Peyer's patch (tissue), 4 donors: ENCODE data around the gene CD40LG. TPM values are rescaled to one million over a fixed set of nuclear protein-coding genes. Genes with fewer than 3 reads are reported as not detected.
A peak's percentile ranks its signal among the peaks of the same experiment; 100 is the strongest.

Experiments used
- DNase-seq, 3 donors: peaks; one replicate each; pipeline ENCODE4 v3.0.0-alpha.2; 2017 to 2019
- H3K27ac ChIP-seq, 4 donors: fragments of 200-600 bp; sonication (generic); one replicate each; pipeline ENCODE4 v1.5.1; 2016 to 2019
- H3K27me3 ChIP-seq, 2 donors: fragments of 200-600 bp; sonication (generic); one replicate each; pipeline ENCODE4 v1.5.1; 2019
- H3K36me3 ChIP-seq, 3 donors: fragments of 200-600 bp; sonication (generic); one replicate each; pipeline ENCODE4 v1.5.1; 2016 to 2019
- H3K4me1 ChIP-seq, 4 donors: fragments of 200-600 bp; sonication (generic); one replicate each; pipeline ENCODE4 v1.5.1; 2016 to 2019
- H3K4me3 ChIP-seq, 4 donors: fragments of 200-600 bp; sonication (generic); 1 replicate in 3 of 4; 2 replicates in 1 of 4; pipeline ENCODE4 v1.5.1; 2016 to 2019; ENCODE audit warnings: mild to moderate bottlenecking in 1 of 4
- H3K9me3 ChIP-seq, 4 donors: fragments of 200-600 bp; sonication (generic); one replicate each; pipeline ENCODE4 v1.5.1; 2016 to 2019; ENCODE audit warnings: mild to moderate bottlenecking in 1 of 4
- POLR2A ChIP-seq, 2 donors: fragments of 450-650 bp; IDR thresholded peaks; one replicate each; pipeline ENCODE4 v1.5.1; 2017; ENCODE audit warnings: antibody characterized with exemption in 2 of 2, mild to moderate bottlenecking in 2 of 2, moderate library complexity in 2 of 2
- total RNA-seq, 4 donors: library from RNA; depleted of rRNA; stranded (reverse); fragments of >200 nt; gene quantifications; one replicate each; pipeline ENCODE4 v1.1.0, GENCODE V29; 2016
- TF ChIP-seq, protein P1 (sequence below), 6 experiments: fragments of 450-650 bp in 4 of 6; fragments of 200-600 bp in 2 of 6; sonication (generic) in 1 of 6; IDR thresholded peaks; one replicate each; pipeline ENCODE4 v1.5.1; 2017 to 2019; ENCODE audit warnings: antibody characterized with exemption in 6 of 6, mild to moderate bottlenecking in 3 of 6, moderate library complexity in 1 of 6

CD40LG gene
- total RNA-seq, 4 donors from 2014 or later, result 0.94 TPM; not detected in 3

DNA sequence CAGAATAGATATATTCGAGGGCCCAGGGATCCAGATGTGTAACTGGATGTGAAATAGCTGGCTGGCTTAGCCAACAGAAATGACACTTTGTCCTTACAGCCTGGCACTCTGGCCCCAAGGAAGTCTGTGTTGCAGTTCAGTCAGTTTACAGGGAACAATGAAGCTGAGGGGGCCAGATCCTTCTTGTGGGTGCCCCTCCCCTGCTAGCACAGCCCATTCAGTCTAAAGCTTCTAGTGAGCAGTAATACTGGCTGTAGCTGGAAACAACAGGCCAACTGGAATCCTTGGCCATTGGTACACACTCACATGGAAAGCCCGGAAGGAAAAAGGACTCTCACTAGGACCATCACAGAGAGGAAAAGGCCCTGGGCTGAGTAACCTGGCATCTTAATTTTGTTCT is 22.7 kb upstream of the CD40LG start:
- Histone ChIP-seq H3K4me3 (no peak overlapping the region), H3K27me3 (no peaks in the 10 kb centered on the region)

DNA sequence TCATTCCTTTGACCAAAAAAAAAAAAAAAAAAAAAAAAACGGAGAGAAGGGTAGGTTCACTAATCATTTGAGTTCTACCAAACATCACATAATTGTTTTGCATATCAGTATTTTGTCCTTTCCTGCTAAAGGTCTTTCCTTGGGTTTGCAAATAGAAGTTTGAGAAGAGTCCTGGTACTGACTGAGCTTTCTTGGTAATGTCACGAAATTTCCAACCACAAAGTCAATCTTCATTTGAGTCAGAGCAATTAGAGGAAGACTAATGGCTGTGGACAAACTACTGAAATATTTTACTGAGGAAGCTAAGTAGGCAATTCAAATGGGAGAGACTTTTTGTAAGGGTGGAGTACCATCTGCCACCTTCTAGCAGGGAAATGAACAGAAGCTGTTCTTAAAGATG is 21.7 kb upstream of the CD40LG start:
- Histone ChIP-seq H3K4me3 (no peak overlapping the region), H3K27ac (peak overlapping the region in 1 of 4 donors; percentile 9), H3K4me1 (no peaks in the 10 kb centered on the region), H3K27me3 (no peaks in the 10 kb centered on the region), H3K36me3 (no peaks in the 10 kb centered on the region), H3K9me3 (no peaks in the 10 kb centered on the region)
- TF ChIP-seq POLR2A (IDR thresholded peaks at IDR 0.05), result no peak
- TF ChIP-seq, protein P1, sequence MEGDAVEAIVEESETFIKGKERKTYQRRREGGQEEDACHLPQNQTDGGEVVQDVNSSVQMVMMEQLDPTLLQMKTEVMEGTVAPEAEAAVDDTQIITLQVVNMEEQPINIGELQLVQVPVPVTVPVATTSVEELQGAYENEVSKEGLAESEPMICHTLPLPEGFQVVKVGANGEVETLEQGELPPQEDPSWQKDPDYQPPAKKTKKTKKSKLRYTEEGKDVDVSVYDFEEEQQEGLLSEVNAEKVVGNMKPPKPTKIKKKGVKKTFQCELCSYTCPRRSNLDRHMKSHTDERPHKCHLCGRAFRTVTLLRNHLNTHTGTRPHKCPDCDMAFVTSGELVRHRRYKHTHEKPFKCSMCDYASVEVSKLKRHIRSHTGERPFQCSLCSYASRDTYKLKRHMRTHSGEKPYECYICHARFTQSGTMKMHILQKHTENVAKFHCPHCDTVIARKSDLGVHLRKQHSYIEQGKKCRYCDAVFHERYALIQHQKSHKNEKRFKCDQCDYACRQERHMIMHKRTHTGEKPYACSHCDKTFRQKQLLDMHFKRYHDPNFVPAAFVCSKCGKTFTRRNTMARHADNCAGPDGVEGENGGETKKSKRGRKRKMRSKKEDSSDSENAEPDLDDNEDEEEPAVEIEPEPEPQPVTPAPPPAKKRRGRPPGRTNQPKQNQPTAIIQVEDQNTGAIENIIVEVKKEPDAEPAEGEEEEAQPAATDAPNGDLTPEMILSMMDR (IDR thresholded peaks at IDR 0.05), result no peak
- no peak for DNase-seq

More for the DNA sequence above, 22.7 kb upstream of the CD40LG start:
- DNase-seq, result no peak
- TF ChIP-seq, protein P1 (IDR thresholded peaks at IDR 0.05), result no peak
- TF ChIP-seq POLR2A (IDR thresholded peaks at IDR 0.05), result no peak
- no peaks in the 10 kb centered on the region for H3K36me3 ChIP-seq
- no peaks in the 10 kb centered on the region for H3K4me1 ChIP-seq
- peak overlapping the region in 1 of 4 donors; percentile 7 for H3K27ac ChIP-seq
- H3K9me3 ChIP-seq, result no peaks in the 10 kb centered on the region

- H3K36me3 ChIP-seq, result no peaks in the 10 kb centered on the region
- DNase-seq, result no peak
- no peaks in the 10 kb centered on the region for H3K9me3 ChIP-seq
- H3K27me3 ChIP-seq, result no peaks in the 10 kb centered on the region
- TF ChIP-seq, protein P1 (IDR thresholded peaks at IDR 0.05), result no peak
- no peak for TF ChIP-seq POLR2A (IDR thresholded peaks at IDR 0.05)
- no peak overlapping the region for H3K4me3 ChIP-seq
- H3K27ac ChIP-seq, result no peak overlapping the region
- H3K4me1 ChIP-seq, result no peaks in the 10 kb centered on the region
Observed at GRCh38 chrX:136626891-136627290, 21.1 kb upstream of the CD40LG start.

GRCh38 chrX:136627409-136627808 is 20.5 kb upstream of the CD40LG start:
- Histone ChIP-seq H3K36me3 (no peaks in the 10 kb centered on the region), H3K4me3 (no peak overlapping the region), H3K9me3 (no peaks in the 10 kb centered on the region), H3K27me3 (no peaks in the 10 kb centered on the region), H3K27ac (no peak overlapping the region), H3K4me1 (no peaks in the 10 kb centered on the region)
- TF ChIP-seq POLR2A (IDR thresholded peaks at IDR 0.05), result no peak
- TF ChIP-seq, protein P1 (IDR thresholded peaks at IDR 0.05), result no peak
- DNase-seq, result no peak

DNA sequence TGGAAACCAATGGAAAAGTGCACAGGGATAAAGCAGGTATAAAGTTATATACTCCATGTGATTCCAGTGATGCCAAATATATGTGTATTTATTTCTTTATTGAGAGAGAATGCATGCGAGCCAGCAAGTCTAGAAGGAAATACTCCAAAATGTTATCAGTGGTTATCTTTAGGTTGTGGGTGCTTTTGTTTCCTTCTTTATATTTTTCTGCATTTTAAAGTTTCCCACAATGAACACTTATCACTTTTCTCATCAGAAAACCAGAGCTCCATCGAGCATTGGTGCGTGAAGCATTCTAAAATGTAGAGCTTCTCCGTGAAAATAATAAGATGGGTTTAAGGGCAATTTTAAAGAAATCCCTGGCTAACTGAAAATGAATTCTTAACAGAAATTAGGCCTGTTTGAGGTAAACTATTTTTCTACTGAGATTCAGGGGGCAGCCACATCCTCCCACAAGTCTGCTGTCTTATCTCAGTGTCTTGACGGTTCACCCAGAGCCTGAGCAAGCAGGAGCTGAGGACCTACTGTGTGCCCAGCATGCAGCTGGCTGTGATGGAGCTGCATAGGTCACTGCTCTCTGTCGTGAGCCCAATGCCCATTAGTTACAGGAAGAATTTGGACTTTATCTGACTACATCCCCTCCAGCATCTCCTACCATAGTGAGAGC is 18.7 kb upstream of the CD40LG start:
- Histone ChIP-seq H3K4me1 (no peaks in the 10 kb centered on the region), H3K36me3 (no peaks in the 10 kb centered on the region), H3K27me3 (no peaks in the 10 kb centered on the region), H3K9me3 (no peaks in the 10 kb centered on the region), H3K4me3 (no peak overlapping the region), H3K27ac (peak overlapping the region in 1 of 4 donors; percentile 42)
- no peak for DNase-seq
- TF ChIP-seq POLR2A (IDR thresholded peaks at IDR 0.05), result no peak
- TF ChIP-seq, protein P1 (IDR thresholded peaks at IDR 0.05), result no peak
